A549 (cell line): ENCODE results near the gene GPNMB. TPM values are rescaled to one million over a fixed set of nuclear protein-coding genes. Genes with fewer than 3 reads are reported as not detected.

ENCODE experiments used
- ATAC-seq, 2 experiments: fragments of 200-7000 bp in 1 of 2; fragments of >200 bp in 1 of 2; cut with Nextera tagmentation in 1 of 2; cut with Tn5 transposase in 1 of 2; 3 replicates each; pipeline versions ENCODE4 v1.8.0 to v1.9.1; 2018 to 2020; ENCODE audit warnings: mild to moderate bottlenecking in 1 of 2, moderate library complexity in 1 of 2
- CTCF ChIA-PET: fragments of 300-600 bp; sonication (Branson Sonifier 250); formaldehyde crosslinking; extraction: SDS; loops from one replicate; lab custom pipeline; 2021; ENCODE audit warnings: antibody characterized with exemption, inconsistent platforms; lab: Yijun Ruan, JAX
- POLR2A ChIA-PET: fragments of 350-600 bp; formaldehyde crosslinking; extraction: SDS; loops from one replicate; lab custom pipeline; 2021; ENCODE audit warnings: antibody characterized with exemption, inconsistent platforms; lab: Yijun Ruan, JAX
- DNase-seq, 2 experiments: peaks; one replicate each; pipeline versions ENCODE4 v3.0.0 to v3.0.0-alpha.2; 2011 to 2016; ENCODE audit warnings: low read depth in 1 of 2, low spot score in 1 of 2
- FAIRE-seq: peaks from 2 replicates; lab custom pipeline; 2011; peaks lifted over from hg19 to GRCh38; lab: Jason Lieb, UNC
- H3K27ac ChIP-seq, 2 experiments: fragments of >200 bp; sonication (Bioruptor Twin); formaldehyde crosslinking; 3 replicates each; pipeline ENCODE4 v1.5.1; 2016 to 2017
- H3K4me1 ChIP-seq: fragments of >200 bp; sonication (Bioruptor Twin); formaldehyde crosslinking; 3 replicates; pipeline ENCODE4 v1.6.1; 2016
- H3K4me2 ChIP-seq: fragments of >200 bp; sonication (Bioruptor Twin); formaldehyde crosslinking; 3 replicates; pipeline ENCODE4 v1.6.1; 2016
- H3K4me3 ChIP-seq: fragments of >200 bp; sonication (Bioruptor Twin); formaldehyde crosslinking; 3 replicates; pipeline ENCODE4 v1.5.1; 2016
- H3K9me3 ChIP-seq: fragments of >200 bp; sonication (Bioruptor Twin); formaldehyde crosslinking; 3 replicates; pipeline ENCODE4 v1.6.1; 2016
- ATOH8 ChIP-seq: fragments of 250-450 bp; sonication (Bioruptor Pico); IDR thresholded peaks from 2 replicates; pipeline ENCODE4 v1.5.0; 2020; ENCODE audit warnings: low read depth, mild to moderate bottlenecking, moderate library complexity
- BCL3 ChIP-seq: fragments of >200 bp; sonication (Bioruptor Twin); formaldehyde crosslinking; IDR thresholded peaks from 3 replicates; pipeline ENCODE4 v1.6.1; 2016
- BHLHE40 ChIP-seq: IDR thresholded peaks from 2 replicates; pipeline ENCODE4 v1.6.1; 2012; ENCODE audit warnings: low read depth, low read length, inconsistent platforms
- CHD2 ChIP-seq: fragments of 150-350 bp; IDR thresholded peaks from 2 replicates; pipeline ENCODE4 v1.6.1; 2014; ENCODE audit warnings: low read length; ENCODE audit not compliant: partially characterized antibody
- CHD4 ChIP-seq: fragments of 200-600 bp; sonication (generic); IDR thresholded peaks from 2 replicates; pipeline ENCODE4 v1.6.1; 2016; ENCODE audit warnings: antibody characterized with exemption, mild to moderate bottlenecking, borderline replicate concordance
- CTCF ChIP-seq: fragments of >200 bp; sonication (Bioruptor Twin); formaldehyde crosslinking; IDR thresholded peaks from 3 replicates; pipeline ENCODE4 v1.5.1; 2016
- E2F6 ChIP-seq: IDR thresholded peaks from 2 replicates; pipeline ENCODE4 v1.6.1; 2012; ENCODE audit warnings: low read depth, borderline replicate concordance
- EHF ChIP-seq: fragments of 250-450 bp; sonication (Bioruptor Pico); IDR thresholded peaks from 2 replicates; pipeline ENCODE4 v1.5.0; 2020; ENCODE audit warnings: mild to moderate bottlenecking
- EP300 ChIP-seq, 2 experiments: fragments of >200 bp; sonication (Bioruptor Twin); formaldehyde crosslinking; IDR thresholded peaks; 2 replicates in 1 of 2; 3 replicates in 1 of 2; pipeline ENCODE4 v1.6.1; 2016 to 2017
- ESRRA ChIP-seq: fragments of 150-350 bp; IDR thresholded peaks from 2 replicates; pipeline ENCODE4 v1.6.1; 2014; ENCODE audit warnings: mild to moderate bottlenecking, low read length, borderline replicate concordance
- FOSL2 ChIP-seq, 2 experiments: fragments of 450-650 bp in 1 of 2; fragments of >200 bp in 1 of 2; sonication (Bioruptor Twin) in 1 of 2; formaldehyde crosslinking; IDR thresholded peaks; 2 replicates each; pipeline versions ENCODE4 v1.5.0 to v1.6.1; 2016 to 2020; ENCODE audit warnings: mild to moderate bottlenecking in 1 of 2, moderate library complexity in 1 of 2
- HDAC2 ChIP-seq: fragments of 200-600 bp; sonication (generic); IDR thresholded peaks from 2 replicates; pipeline ENCODE4 v1.6.1; 2016
- HEYL ChIP-seq: fragments of 250-450 bp; sonication (Bioruptor Pico); IDR thresholded peaks from 2 replicates; pipeline ENCODE4 v1.8.0; 2021; ENCODE audit warnings: mild to moderate bottlenecking, moderate library complexity
- HMGXB4 ChIP-seq: fragments of 250-450 bp; sonication (Bioruptor Pico); IDR thresholded peaks from 2 replicates; pipeline ENCODE4 v1.5.0; 2021; ENCODE audit warnings: mild to moderate bottlenecking, moderate library complexity, borderline replicate concordance
- HOXA7 ChIP-seq: fragments of 250-450 bp; sonication (Bioruptor Pico); IDR thresholded peaks from 2 replicates; pipeline ENCODE4 v1.5.0; 2020; ENCODE audit warnings: mild to moderate bottlenecking, moderate library complexity
- JUNB ChIP-seq: fragments of >200 bp; sonication (Bioruptor Twin); formaldehyde crosslinking; IDR thresholded peaks from 2 replicates; pipeline ENCODE4 v1.6.1; 2016
- MAZ ChIP-seq: fragments of 150-350 bp; IDR thresholded peaks from 2 replicates; pipeline ENCODE4 v1.6.1; 2014; ENCODE audit warnings: antibody characterized with exemption, low read depth, low read length, borderline replicate concordance
- NPAS2 ChIP-seq: fragments of 250-450 bp; sonication (Bioruptor Pico); IDR thresholded peaks from 2 replicates; pipeline ENCODE4 v1.8.0; 2022; ENCODE audit warnings: mild to moderate bottlenecking, moderate library complexity, borderline replicate concordance
- NR3C1 ChIP-seq: fragments of >200 bp; sonication (Bioruptor Twin); formaldehyde crosslinking; IDR thresholded peaks from 3 replicates; pipeline ENCODE4 v1.6.1; 2017
- POLR2A ChIP-seq: IDR thresholded peaks from 2 replicates; pipeline ENCODE4 v1.6.1; 2012; ENCODE audit warnings: mild to moderate bottlenecking, low read length
- RAD21 ChIP-seq, 2 experiments: fragments of >200 bp in 1 of 2; sonication (Bioruptor Twin) in 1 of 2; formaldehyde crosslinking in 1 of 2; IDR thresholded peaks in 1 of 2; conservative IDR thresholded peaks in 1 of 2; 2 replicates in 1 of 2; 3 replicates in 1 of 2; pipeline ENCODE4 v1.6.1; 2012 to 2018; ENCODE audit warnings: inconsistent platforms in 1 of 2
- RARB ChIP-seq: fragments of 250-450 bp; sonication (Bioruptor Pico); IDR thresholded peaks from 2 replicates; pipeline ENCODE4 v1.8.0; 2021; ENCODE audit warnings: mild to moderate bottlenecking, moderate library complexity
- REST ChIP-seq: fragments of 200-600 bp; sonication (generic); IDR thresholded peaks from 2 replicates; pipeline ENCODE4 v1.6.1; 2016; ENCODE audit warnings: antibody characterized with exemption, mild to moderate bottlenecking, moderate library complexity
- RNF2 ChIP-seq: fragments of 200-600 bp; sonication (generic); IDR thresholded peaks from 2 replicates; pipeline ENCODE4 v1.6.1; 2016; ENCODE audit warnings: low read depth, mild to moderate bottlenecking, antibody characterized with exemption, moderate library complexity, borderline replicate concordance
- ZNF302 ChIP-seq: fragments of 250-450 bp; sonication (Bioruptor Pico); IDR thresholded peaks from 2 replicates; pipeline ENCODE4 v1.9.0; 2021; ENCODE audit warnings: inconsistent platforms, mild to moderate bottlenecking, moderate library complexity
- WGBS: methylation state at CpG from one replicate; pipeline ENCODE4 v1.1.6; 2017; ENCODE audit errors: missing lambda C conversion rate; 5-methylcytosine and 5-hydroxymethylcytosine counted together
- polyA plus RNA-seq, 4 experiments: library from polyadenylated mRNA; depleted of rRNA in 3 of 4; stranded (reverse); fragments of >200 nt; fragmentation: RNase III in 1 of 4; extraction: RNeasy Plus Mini Kit Qiagen cat#74134 plus additional on column Dnase treatment in 1 of 4; gene quantifications; 2 replicates in 3 of 4; 3 replicates in 1 of 4; pipeline ENCODE4 v1.2.3, GENCODE V29; 2011 to 2017

GPNMB gene
- polyA plus RNA-seq, 2 of the 4 experiments (the other 2 are of a cell fraction), result 3.3 to 4.7 TPM

- CTCF ChIA-PET, result interaction anchor here (1.4 kb wide), 1 partner anchor 15 kb away, joined by 3 read pairs; no protein-coding TSS in a partner anchor
- WGBS, result 61% methylated on average over 2 of the region's 2 CpGs
- Histone ChIP-seq H3K27ac (no peak overlapping the region), H3K4me3 (no peak overlapping the region), H3K9me3 (no peaks in the 10 kb centered on the region), H3K4me2 (no peak overlapping the region), H3K4me1 (no peaks in the 10 kb centered on the region)
- TF ChIP-seq BCL3 (no peak), HDAC2 (no peak), CHD2 (no peak), NR3C1 (no peak), NPAS2 (no peak), FOSL2 (IDR thresholded peaks at IDR 0.05) (no peak), FOSL2 (CRISPR knock-in tag; IDR thresholded peaks at IDR 0.05) (no peak), HEYL (CRISPR knock-in tag) (no peak), CTCF (no peak), RAD21 (conservative IDR thresholded peaks at IDR 0.05 in 1 of 2, IDR thresholded peaks at IDR 0.05 in 1 of 2) (no peak), E2F6 (no peak), BHLHE40 (no peak), EHF (CRISPR knock-in tag) (no peak), ATOH8 (CRISPR knock-in tag) (no peak)
- DNase-seq (no peak), ATAC-seq (0 out of 6 replicates have a peak, but pooled peaks of 1 of the 2 experiments have one; percentile 41), FAIRE-seq (no peak)
- POLR2A ChIA-PET, result no interaction called here
Measured at GRCh38 chr7:23207021-23207420, 39.6 kb upstream of the GPNMB start.

- no peak overlapping the region for H3K4me3 ChIP-seq
- TF ChIP-seq ZNF302, result no peak
- TF ChIP-seq FOSL2 (IDR thresholded peaks at IDR 0.05), result no peak
- peak; percentile 26; the same call in 1 of the 2 replicates for TF ChIP-seq FOSL2 (CRISPR knock-in tag; IDR thresholded peaks at IDR 0.05)
- TF ChIP-seq HOXA7 (CRISPR knock-in tag), result no peak
- no peak overlapping the region for H3K4me2 ChIP-seq
- no peak for DNase-seq
- 52% methylated on average over 3 of the region's 3 CpGs for WGBS
- H3K9me3 ChIP-seq, result no peaks in the 10 kb centered on the region
- CTCF ChIA-PET, result no interaction called here
- no peaks in the 10 kb centered on the region for H3K4me1 ChIP-seq
- H3K27ac ChIP-seq, result no peak overlapping the region
- no peak for FAIRE-seq
- POLR2A ChIA-PET, result no interaction called here
- ATAC-seq, result no peak
Measured at GRCh38 chr7:23207884-23208283, 38.7 kb upstream of the GPNMB start.

- Histone ChIP-seq H3K4me1 (no peaks in the 10 kb centered on the region), H3K9me3 (no peaks in the 10 kb centered on the region), H3K4me3 (no peak overlapping the region), H3K4me2 (no peak overlapping the region), H3K27ac (no peak overlapping the region)
- ATAC-seq, result no peak
- WGBS, result 44% methylated on average over 4 of the region's 4 CpGs
- CTCF ChIA-PET, result no interaction called here
- no peak for FAIRE-seq
- POLR2A ChIA-PET, result no interaction called here
- DNase-seq, result no peak
- TF ChIP-seq EP300 (IDR thresholded peaks at IDR 0.05) (no peak), CHD4 (no peak), RARB (CRISPR knock-in tag) (no peak), HMGXB4 (CRISPR knock-in tag) (no peak), CHD2 (no peak), ESRRA (no peak), POLR2A (no peak), RNF2 (no peak), JUNB (no peak), REST (no peak), MAZ (no peak)
Measured at GRCh38 chr7:23208316-23208715, 38.3 kb upstream of the GPNMB start.
